Testis (tissue), 3 donors: Measurements from ENCODE around the gene AK9. TPM values are rescaled to one million over a fixed set of nuclear protein-coding genes. Genes with fewer than 3 reads are reported as not detected.

ENCODE experiments used
- DNase-seq: peaks from one replicate; pipeline ENCODE4 v3.0.0-alpha.2; 2019
- H3K27ac ChIP-seq, 2 donors: fragments of 200-600 bp; sonication (generic); one replicate each; pipeline ENCODE4 v1.5.1; 2019
- H3K27me3 ChIP-seq: fragments of 200-600 bp; sonication (generic); one replicate; pipeline ENCODE4 v1.5.1; 2019
- H3K36me3 ChIP-seq: fragments of 200-600 bp; sonication (generic); one replicate; pipeline ENCODE4 v1.5.1; 2017; ENCODE audit warnings: low read depth; ENCODE audit errors: missing control alignments
- H3K4me1 ChIP-seq: fragments of 200-600 bp; sonication (generic); one replicate; pipeline ENCODE4 v1.5.1; 2019
- H3K4me3 ChIP-seq, 2 donors: fragments of 200-600 bp; sonication (generic); one replicate each; pipeline ENCODE4 v1.5.1; 2017 to 2019
- H3K9me3 ChIP-seq: fragments of 200-600 bp; sonication (generic); one replicate; pipeline ENCODE4 v1.5.1; 2017
- CTCF ChIP-seq, 3 experiments: fragments of 450-650 bp in 2 of 3; fragments of 200-600 bp in 1 of 3; sonication (generic) in 1 of 3; IDR thresholded peaks; one replicate each; pipeline ENCODE4 v1.5.1; 2016 to 2019; ENCODE audit warnings: antibody characterized with exemption in 3 of 3, mild to moderate bottlenecking in 2 of 3, moderate library complexity in 1 of 3
- POLR2A ChIP-seq: fragments of 450-650 bp; IDR thresholded peaks from one replicate; pipeline ENCODE4 v1.6.1; 2017; ENCODE audit warnings: antibody characterized with exemption, mild to moderate bottlenecking, moderate library complexity
- WGBS, 2 donors: methylation state at CpG; one replicate each; pipeline ENCODE4 v1.1.5; 2018; 5-methylcytosine and 5-hydroxymethylcytosine counted together
- intact Hi-C: fragments of 100-400 bp; cut with DNase I; formaldehyde crosslinking; loops from one replicate; pipeline ENCODE4 v1.15.1; 2023; ENCODE audit warnings: low total_unique reads
- polyA plus RNA-seq: library from polyadenylated mRNA; stranded (reverse); fragments of 350-450 nt; fragmentation: Illumina TruSeq; extraction: RNeasy Lipid Tissue Mini Kit (QIAGEN cat#74804); gene quantifications from one replicate; pipeline ENCODE4 v1.2.3, GENCODE V29; 2014; ENCODE audit warnings: low read depth, low replicate concordance; ENCODE audit not compliant: insufficient read depth
- total RNA-seq, 2 donors: library from RNA; depleted of rRNA; stranded (reverse); fragments of >200 nt; gene quantifications; one replicate each; pipeline ENCODE4 v1.2.3, GENCODE V29; 2016

Gene AK9
- total and polyA plus RNA-seq, 3 donors from 2014 or later = 15.2 to 49.4 (median 33.6) TPM

- 1% methylated on average over 26 to 51 of the region's 70 CpGs for WGBS, 2 donors
- peak; percentile 74 for DNase-seq
- no peaks in the 10 kb centered on the region for H3K27me3 ChIP-seq
- H3K36me3 ChIP-seq = no peaks in the 10 kb centered on the region
- H3K4me1 ChIP-seq = peaks cover 19% of the 10 kb centered on the region
- TF ChIP-seq CTCF (IDR thresholded peaks at IDR 0.05) = peak in 1 of 3 experiments; percentile 20
- no peak for TF ChIP-seq POLR2A
- no peaks in the 10 kb centered on the region for H3K9me3 ChIP-seq
- intact Hi-C loops = no loop called here
- H3K4me3 ChIP-seq = peak within 1 kb of the TSS; percentile 72 to 86
- H3K27ac ChIP-seq = peak within 1 kb of the TSS; percentile 74 to 91
Measured at GRCh38 chr6:109455437-109456110, 235.4 kb downstream of the AK9 start, which contains the start of gene MICAL1. Gene MICAL1 (minus strand): TSS chr6:109455772. CDS start chr6:109454196, 1,576 bp downstream.

DNA sequence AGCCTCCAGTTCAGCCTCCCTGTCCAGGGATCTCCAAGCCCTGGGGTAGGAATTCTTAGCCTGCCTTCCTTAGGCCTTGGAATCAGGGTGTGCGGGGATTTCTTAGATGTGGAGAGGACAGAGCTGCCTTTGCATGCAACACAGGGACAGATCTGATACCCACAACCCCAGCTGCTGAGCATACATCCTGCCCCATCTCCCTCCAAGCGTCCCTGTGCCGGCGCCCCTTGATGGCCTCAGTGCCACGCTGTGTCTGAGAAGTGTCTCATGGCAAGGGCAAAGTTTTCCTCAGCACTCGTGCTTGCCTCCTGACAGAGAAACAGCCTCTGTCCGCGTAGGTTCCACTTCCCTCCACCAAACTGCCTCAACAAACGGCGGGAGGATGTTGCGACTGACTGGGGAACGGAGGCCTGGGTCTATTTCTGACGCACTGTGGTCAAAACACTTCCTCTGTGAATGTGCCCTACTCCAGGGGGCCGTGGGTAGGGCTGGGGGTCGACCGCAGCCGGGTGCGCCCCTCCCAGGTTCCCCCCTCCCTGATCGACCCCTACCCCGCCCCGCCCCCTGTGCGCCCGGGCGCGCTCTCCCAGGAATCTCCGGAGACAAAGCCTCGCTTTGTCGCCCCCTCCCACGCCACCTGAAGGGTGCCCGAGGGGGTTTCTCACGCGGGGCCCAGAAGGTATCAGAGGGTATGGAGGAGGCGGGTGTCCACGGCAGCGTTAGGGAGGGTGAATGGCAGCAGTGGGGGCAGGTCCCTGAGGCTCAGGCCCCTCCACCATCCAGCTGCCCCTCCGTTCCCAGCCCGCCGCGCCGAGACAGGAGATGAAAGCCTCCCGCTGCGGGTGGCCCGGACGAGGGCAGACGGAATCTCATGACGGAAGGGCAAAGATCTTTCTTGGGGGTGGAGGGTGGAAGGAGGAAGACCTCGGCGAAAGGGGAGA is 236.2 kb downstream of the AK9 start:
- no peaks in the 10 kb centered on the region for H3K36me3 ChIP-seq
- no peaks in the 10 kb centered on the region for H3K27me3 ChIP-seq
- H3K27ac ChIP-seq = peak overlapping the region; percentile 74 to 91
- DNase-seq = peak; percentile 50
- TF ChIP-seq CTCF (IDR thresholded peaks at IDR 0.05) (no peak), POLR2A (no peak)
- H3K4me1 ChIP-seq = peaks cover 19% of the 10 kb centered on the region
- H3K9me3 ChIP-seq = no peaks in the 10 kb centered on the region
- H3K4me3 ChIP-seq = peak overlapping the region; percentile 72 to 86
- WGBS, 2 donors = 4% methylated on average over 39 to 46 of the region's 48 CpGs
- intact Hi-C loops = no loop called here

DNA sequence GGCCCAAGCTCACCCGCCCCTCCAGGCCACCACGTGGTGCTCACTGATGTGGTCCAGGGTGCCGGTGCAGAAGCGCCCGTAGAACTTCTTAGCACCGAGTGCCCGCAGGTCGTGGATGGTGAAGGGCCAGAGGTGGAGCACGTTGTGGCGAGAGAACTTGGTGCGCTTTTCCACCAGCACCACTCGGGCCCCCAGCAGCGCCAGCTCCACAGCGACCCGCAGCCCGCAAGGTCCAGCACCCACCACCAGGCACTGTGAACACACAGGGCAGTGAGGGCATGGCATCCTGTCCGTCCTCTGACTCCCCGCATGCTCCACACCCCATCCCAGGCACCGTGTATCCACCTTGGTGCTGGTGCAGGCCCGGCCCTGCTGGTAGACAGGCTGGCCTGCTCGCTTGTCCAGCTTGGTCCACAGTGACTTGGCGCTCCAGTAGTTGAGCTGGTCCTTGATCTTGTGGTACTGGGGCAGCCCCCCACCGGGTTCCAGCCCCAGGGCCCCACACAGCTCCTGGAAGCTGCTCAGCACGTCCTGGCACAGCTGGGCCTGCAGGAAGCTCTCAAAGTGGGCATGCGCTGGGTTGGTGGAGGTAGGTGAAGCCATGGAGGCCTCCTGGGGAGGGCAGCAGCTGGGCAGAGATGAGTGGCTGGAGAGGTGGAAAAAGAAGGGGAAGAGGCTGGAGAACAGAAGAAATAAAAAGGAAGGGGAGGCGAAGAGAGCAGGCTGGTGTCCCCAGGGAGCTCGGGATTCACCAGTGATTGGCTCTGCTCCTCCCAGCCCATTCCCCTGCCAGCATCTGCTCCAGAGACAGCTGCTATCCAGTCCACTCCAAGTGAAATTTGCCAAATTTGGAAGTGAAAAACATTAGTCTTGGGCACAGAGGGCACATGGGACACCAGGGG is 237.2 kb downstream of the AK9 start:
- peak; percentile 61 for DNase-seq
- Histone ChIP-seq H3K4me1 (peaks cover 19% of the 10 kb centered on the region), H3K36me3 (no peaks in the 10 kb centered on the region), H3K9me3 (no peaks in the 10 kb centered on the region), H3K27me3 (no peaks in the 10 kb centered on the region), H3K4me3 (peak overlapping the region in 1 of 2 donors; percentile 86), H3K27ac (peak overlapping the region; percentile 74 to 91)
- intact Hi-C loops = no loop called here
- no peak for TF ChIP-seq POLR2A
- TF ChIP-seq CTCF (IDR thresholded peaks at IDR 0.05) = no peak
- whole genome bisulfite sequencing, 2 donors = 80 to 88% methylated on average over 21 to 27 of the region's 27 CpGs

- intact Hi-C loops = no loop called here
Measured at GRCh38 chr6:109453156-109453555, 237.8 kb downstream of the AK9 start.

More at GRCh38 chr6:109453156-109453555, 237.8 kb downstream of the AK9 start:
- no peaks in the 10 kb centered on the region for H3K36me3 ChIP-seq
- H3K4me1 ChIP-seq = peaks cover 19% of the 10 kb centered on the region
- no peaks in the 10 kb centered on the region for H3K27me3 ChIP-seq
- WGBS, 2 donors = 78 to 88% methylated on average over 2 of the region's 2 CpGs
- no peak overlapping the region for H3K27ac ChIP-seq
- TF ChIP-seq POLR2A (no peak), CTCF (IDR thresholded peaks at IDR 0.05) (no peak)
- DNase-seq = no peak
- no peak overlapping the region for H3K4me3 ChIP-seq
- no peaks in the 10 kb centered on the region for H3K9me3 ChIP-seq
